IPS-18a (cell line): ENCODE data around the gene USP3.

ENCODE experiments used
- H3K27ac ChIP-seq: one replicate; pipeline ENCODE4 v1.5.1; 2013; ENCODE audit warnings: low read length
- H3K27me3 ChIP-seq: one replicate; pipeline ENCODE4 v1.6.1; 2013; ENCODE audit warnings: mild to moderate bottlenecking, low read length; ENCODE audit not compliant: control insufficient read depth, insufficient read depth
- H3K36me3 ChIP-seq: one replicate; pipeline ENCODE4 v1.6.1; 2013; ENCODE audit warnings: low read depth, low read length; ENCODE audit not compliant: control insufficient read depth
- H3K4me1 ChIP-seq: one replicate; pipeline ENCODE4 v1.6.1; 2013; ENCODE audit warnings: low read depth, low read length; ENCODE audit not compliant: control insufficient read depth
- H3K4me3 ChIP-seq: one replicate; pipeline ENCODE4 v1.5.1; 2013; ENCODE audit warnings: low read length
- H3K9ac ChIP-seq: one replicate; pipeline ENCODE4 v1.6.1; 2013; ENCODE audit warnings: mild to moderate bottlenecking, low read length, moderate library complexity
- H3K9me3 ChIP-seq: one replicate; pipeline ENCODE4 v1.6.1; 2013; ENCODE audit warnings: low read depth, low read length; ENCODE audit not compliant: control insufficient read depth

Gene USP3

DNA sequence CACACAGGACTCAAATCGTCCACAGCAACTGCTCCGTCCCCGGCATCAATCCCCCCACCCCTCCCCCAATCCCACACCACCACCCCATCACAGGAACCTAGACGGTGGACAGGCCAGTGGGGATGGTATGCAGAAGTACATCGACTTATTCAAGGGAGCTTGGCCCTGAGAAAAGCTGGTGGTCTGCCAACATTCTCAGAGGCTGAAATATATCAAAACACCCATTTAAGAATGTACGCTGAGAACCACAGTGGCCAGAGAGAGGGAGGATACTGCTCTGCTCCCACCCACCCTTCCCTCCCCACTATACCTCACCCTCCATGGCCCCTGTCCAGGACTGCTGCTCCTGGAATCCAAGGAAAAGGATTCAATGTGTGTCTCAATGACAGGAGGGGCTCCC is 12.4 kb upstream of the USP3 start:
- Histone ChIP-seq H3K4me3 (no peak overlapping the region), H3K9me3 (no peaks in the 10 kb centered on the region), H3K36me3 (no peaks in the 10 kb centered on the region), H3K27me3 (peaks cover 45% of the 10 kb centered on the region), H3K27ac (no peak overlapping the region), H3K4me1 (peaks cover 23% of the 10 kb centered on the region), H3K9ac (no peak overlapping the region)

DNA sequence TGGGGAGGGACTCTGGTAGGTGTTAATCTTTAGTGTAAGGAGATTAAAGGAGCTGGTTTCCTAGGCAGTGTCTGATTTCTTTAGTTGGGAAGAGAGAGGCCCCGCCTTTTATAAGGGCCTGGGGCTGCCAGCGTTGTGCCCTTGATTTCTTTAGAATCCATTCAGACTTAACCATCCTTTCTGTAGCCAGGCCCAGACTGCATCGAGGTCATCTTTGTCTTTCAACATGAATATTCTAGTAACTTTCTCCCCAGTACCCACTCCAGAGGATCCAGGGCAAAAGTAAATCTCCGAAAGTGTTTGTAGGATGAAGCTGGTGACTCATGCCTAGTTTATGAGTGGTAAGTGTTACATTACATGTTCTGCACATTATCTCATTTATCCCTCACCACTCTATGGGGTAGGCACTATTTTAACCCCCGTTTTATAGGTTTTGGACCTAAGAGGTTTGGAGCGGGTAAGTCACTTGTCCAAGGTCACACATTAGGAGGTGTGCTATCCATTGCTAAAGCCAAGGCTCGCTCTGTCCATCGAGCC is 11.8 kb upstream of the USP3 start:
- Histone ChIP-seq H3K27ac (no peak overlapping the region), H3K4me1 (peaks cover 23% of the 10 kb centered on the region), H3K4me3 (no peak overlapping the region), H3K9me3 (no peaks in the 10 kb centered on the region), H3K9ac (no peak overlapping the region), H3K27me3 (peaks cover 51% of the 10 kb centered on the region), H3K36me3 (no peaks in the 10 kb centered on the region)

DNA sequence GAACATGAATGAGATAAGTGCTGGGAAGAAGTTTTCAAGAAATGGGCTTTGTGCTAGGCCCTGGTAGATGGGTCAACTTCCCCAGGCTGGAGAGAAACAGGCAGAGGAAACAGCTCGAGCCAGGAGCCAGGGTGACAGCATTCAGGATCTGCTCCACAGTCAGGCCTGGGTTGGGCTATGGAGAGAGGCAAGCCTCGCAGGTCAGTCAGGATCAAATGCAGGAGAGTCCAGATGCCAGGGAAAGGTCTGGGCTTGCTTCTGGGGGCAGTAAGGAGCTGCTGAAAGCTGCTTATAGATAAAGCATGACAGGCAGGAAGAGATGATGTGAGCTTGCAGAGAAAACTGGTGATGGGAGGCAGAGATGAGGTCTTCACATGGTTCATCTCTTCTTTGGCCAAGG is 11.0 kb upstream of the USP3 start:
- no peaks in the 10 kb centered on the region for H3K9me3 ChIP-seq
- H3K27ac ChIP-seq, result no peak overlapping the region
- no peak overlapping the region for H3K4me3 ChIP-seq
- H3K27me3 ChIP-seq, result peaks cover 52% of the 10 kb centered on the region
- H3K9ac ChIP-seq, result no peak overlapping the region
- H3K4me1 ChIP-seq, result peaks cover 23% of the 10 kb centered on the region
- H3K36me3 ChIP-seq, result no peaks in the 10 kb centered on the region

DNA sequence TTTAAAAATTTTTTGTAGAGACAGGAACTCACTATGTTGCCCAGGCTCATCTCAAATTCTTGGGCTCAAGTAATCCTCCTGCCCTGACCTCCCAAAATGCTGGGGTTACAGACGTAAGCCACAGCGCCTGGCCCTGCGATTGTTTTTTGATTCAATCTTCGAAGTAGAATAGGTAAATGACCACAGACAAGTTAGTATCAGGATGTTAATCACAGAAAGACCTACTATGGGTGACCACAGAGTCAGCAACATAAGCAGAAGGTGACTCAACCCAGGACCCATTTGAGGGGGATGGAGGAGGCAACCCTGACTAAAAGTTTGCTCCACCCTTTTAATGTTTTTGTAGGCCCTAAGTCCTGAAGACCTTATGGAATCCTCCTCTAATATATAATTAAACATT is 10.0 kb upstream of the USP3 start:
- H3K27me3 ChIP-seq, result peaks cover 60% of the 10 kb centered on the region
- H3K27ac ChIP-seq, result no peak overlapping the region
- H3K9me3 ChIP-seq, result no peaks in the 10 kb centered on the region
- H3K4me1 ChIP-seq, result peaks cover 23% of the 10 kb centered on the region
- no peak overlapping the region for H3K9ac ChIP-seq
- no peak overlapping the region for H3K4me3 ChIP-seq
- H3K36me3 ChIP-seq, result no peaks in the 10 kb centered on the region

DNA sequence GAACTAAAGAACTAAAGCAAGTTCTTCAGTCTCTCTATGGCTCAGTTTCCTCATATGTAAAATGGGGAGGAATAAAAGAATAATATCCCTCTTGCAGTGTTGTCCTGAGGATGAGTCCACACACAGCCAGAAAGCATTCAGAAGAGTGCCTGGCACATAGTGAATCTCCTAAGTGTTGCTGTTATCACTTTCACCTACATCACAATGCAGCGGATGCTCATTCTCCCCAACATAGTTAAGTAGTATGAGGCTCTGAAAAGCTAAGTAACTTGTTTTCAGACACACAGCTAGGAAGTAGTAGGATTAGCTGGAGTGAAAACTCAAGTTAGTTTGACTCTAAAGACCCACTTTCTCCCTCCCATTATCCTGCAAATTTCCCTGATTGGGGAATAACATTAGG is 9.1 kb upstream of the USP3 start:
- peaks cover 27% of the 10 kb centered on the region for H3K4me1 ChIP-seq
- no peak overlapping the region for H3K9ac ChIP-seq
- no peaks in the 10 kb centered on the region for H3K36me3 ChIP-seq
- peaks cover 69% of the 10 kb centered on the region for H3K27me3 ChIP-seq
- H3K27ac ChIP-seq, result no peak overlapping the region
- no peaks in the 10 kb centered on the region for H3K9me3 ChIP-seq
- no peak overlapping the region for H3K4me3 ChIP-seq

DNA sequence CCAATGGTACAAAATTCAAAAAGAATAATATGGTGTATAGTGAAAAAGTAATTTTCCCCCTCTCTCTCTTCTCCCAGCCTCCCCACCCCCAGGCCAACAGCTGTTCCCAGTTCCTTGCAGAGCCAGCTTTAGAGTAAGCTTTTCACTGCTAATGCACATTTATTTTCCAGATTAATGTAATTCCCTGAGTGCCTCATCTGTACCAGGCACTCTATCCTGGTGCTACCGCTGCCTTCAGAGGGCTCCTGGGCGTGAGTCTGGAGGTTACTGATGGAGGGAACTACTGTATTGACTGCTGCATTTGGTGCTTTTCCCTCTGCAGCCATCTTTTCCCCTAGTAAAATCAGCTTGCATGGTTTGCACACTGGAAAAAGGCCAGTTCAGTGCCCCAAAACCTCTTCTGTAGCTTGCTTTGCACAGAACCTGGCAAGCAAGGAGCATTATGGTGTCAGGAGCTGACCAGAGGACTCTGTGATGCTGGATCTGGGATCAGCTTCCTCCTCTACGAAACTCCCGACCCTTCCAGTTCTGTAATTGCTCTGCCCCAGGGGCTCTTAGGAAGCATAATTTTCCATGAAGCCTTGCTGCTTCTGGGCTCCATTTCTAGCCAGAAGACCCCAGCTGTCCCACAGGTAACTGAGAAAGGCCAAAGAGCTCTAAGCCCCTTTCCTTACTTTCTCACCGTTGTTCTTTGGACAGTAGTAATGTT is 8.5 kb upstream of the USP3 start:
- no peak overlapping the region for H3K9ac ChIP-seq
- no peak overlapping the region for H3K27ac ChIP-seq
- H3K4me3 ChIP-seq, result no peak overlapping the region
- H3K36me3 ChIP-seq, result no peaks in the 10 kb centered on the region
- H3K9me3 ChIP-seq, result no peaks in the 10 kb centered on the region
- H3K4me1 ChIP-seq, result peaks cover 25% of the 10 kb centered on the region
- H3K27me3 ChIP-seq, result peaks cover 74% of the 10 kb centered on the region

DNA sequence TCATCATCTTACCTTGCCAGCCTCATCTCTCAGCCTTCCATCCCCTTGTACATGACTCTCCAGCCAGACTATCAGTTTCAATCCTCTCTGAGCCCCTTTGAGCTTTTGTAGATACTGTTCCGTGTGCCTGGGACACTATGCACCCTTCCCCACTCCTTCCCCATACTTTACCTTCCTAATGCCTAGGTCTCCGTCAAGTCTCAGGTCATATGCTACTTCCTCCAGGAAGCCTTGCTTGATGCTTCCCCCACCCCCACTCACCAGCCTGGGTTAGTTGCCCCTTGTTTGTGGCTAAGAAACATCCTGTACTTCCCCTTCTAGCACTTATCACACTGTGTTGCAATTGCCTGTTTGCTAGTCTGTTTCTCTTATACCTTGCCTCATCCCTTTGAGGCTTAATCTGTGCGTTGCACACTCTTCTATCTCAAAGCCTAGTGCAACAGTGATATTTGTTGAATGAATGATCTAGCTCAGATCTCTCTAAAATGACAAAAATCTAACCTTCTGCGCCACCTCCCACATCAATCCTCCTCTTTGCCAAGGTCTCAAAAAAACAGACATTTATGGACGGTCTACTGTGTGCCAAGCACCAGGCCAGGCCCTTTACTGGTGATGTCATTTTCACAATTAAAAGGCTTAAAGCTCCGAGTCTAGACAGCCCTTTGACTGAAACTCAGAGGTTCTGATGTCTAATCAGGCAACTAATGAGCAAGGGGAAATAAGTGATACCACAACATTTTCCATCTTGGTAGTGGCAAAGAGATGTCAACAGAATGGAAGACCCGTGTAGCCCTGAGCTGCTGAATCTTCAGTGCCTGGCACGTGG is 6.5 kb upstream of the USP3 start:
- no peak overlapping the region for H3K9ac ChIP-seq
- no peaks in the 10 kb centered on the region for H3K9me3 ChIP-seq
- no peak overlapping the region for H3K27ac ChIP-seq
- H3K36me3 ChIP-seq, result no peaks in the 10 kb centered on the region
- H3K27me3 ChIP-seq, result peaks cover 79% of the 10 kb centered on the region
- H3K4me3 ChIP-seq, result no peak overlapping the region
- H3K4me1 ChIP-seq, result peaks cover 37% of the 10 kb centered on the region

DNA sequence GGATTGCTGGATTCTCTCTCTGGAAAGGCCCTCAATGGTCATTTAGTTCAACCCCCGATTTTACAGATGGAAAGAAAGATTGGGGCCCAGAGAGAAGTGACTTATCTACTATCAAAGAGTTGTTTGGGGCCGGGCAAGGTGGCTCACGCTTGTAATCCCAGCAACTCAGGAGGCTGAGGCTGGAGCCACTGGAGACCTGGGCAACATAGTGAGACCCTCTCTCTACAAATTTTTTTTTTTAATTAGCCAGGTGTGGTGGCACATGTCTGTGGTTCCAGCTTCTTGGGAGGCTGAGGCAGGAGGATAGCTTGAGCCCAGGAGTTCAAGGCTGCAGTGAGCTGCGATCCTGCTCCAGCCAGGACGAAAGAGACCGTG is 5.2 kb upstream of the USP3 start:
- peaks cover 40% of the 10 kb centered on the region for H3K4me1 ChIP-seq
- peaks cover 83% of the 10 kb centered on the region for H3K27me3 ChIP-seq
- no peak overlapping the region for H3K27ac ChIP-seq
- H3K36me3 ChIP-seq, result no peaks in the 10 kb centered on the region
- H3K4me3 ChIP-seq, result no peak overlapping the region
- no peak overlapping the region for H3K9ac ChIP-seq
- no peaks in the 10 kb centered on the region for H3K9me3 ChIP-seq

DNA sequence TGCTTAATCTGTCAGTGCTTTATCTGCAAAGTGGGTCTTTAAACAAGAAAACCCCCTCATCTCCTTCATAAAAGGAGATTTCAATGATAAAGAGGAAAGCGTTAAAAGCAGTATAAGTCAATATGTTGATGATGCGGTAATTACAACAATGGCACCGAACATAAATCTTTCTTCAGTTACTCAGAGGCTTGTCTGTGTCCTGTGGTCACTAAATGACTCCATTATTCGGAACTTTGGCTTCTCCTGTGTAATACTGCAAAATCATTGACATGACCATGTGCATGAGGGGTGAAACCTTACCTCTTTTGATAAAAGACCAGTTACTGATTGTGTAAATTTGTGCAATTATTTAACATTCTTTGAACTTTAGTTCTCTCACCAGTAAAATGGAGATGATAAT is 4.8 kb upstream of the USP3 start:
- H3K4me1 ChIP-seq, result peaks cover 40% of the 10 kb centered on the region
- H3K27me3 ChIP-seq, result peaks cover 83% of the 10 kb centered on the region
- H3K27ac ChIP-seq, result no peak overlapping the region
- H3K36me3 ChIP-seq, result no peaks in the 10 kb centered on the region
- no peak overlapping the region for H3K4me3 ChIP-seq
- no peaks in the 10 kb centered on the region for H3K9me3 ChIP-seq
- H3K9ac ChIP-seq, result no peak overlapping the region

DNA sequence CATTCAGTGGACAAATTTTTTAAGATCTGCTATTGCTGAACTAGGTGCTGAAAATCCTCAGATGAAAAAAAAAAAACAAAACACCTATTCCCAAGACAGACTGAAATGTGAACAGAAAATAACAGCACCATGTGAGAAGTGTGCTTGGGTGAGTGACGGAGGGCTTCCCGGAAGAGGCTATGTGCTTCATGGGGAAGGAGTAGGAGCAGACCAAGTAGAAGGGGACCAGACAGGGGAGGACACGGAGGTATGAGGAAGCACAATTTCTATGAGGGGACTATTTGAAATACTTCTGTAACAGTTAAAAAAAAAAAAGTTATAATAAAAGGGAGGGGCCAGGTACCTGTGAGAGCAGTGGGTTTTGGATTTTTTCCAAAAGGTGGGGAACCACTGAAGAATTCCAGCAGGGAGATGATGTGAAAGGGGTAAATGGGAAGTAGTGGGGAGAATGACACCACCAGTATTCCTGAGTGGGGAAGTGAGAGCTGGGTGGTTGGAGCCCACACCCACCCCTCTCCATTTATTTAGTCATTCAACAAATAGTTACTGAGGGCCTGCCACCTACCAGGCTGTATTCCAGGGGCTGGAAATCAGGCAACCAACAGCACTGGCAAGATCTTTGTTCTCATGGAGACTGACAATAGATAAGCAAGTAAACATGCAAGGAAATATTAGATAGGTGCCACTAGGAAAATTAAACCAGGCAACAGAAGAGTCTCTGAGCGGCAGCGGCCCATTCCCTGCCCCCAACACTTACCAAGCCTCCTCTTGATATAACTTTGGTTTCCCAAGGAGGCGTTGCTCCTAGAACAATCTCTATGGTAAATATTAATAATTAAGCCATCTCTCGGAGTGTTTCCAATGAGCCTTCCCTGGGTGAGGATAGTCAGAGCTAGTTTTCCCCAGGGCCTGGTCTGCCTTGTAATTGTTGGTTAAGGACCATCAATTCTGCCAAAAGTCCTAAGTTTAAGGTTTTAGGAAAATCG is 3.8 kb upstream of the USP3 start:
- Histone ChIP-seq H3K36me3 (no peaks in the 10 kb centered on the region), H3K27ac (no peak overlapping the region), H3K4me1 (peaks cover 31% of the 10 kb centered on the region), H3K9ac (no peak overlapping the region), H3K4me3 (peak overlapping the region; percentile 42), H3K27me3 (peaks cover 86% of the 10 kb centered on the region), H3K9me3 (no peaks in the 10 kb centered on the region)
